Breast epithelium (tissue), 3 donors: ENCODE measurements around the gene ZNF367.

ENCODE experiments used
- CTCF ChIP-seq, 3 donors: fragments of 450-650 bp; IDR thresholded peaks; one replicate each; pipeline ENCODE4 v1.5.1; 2016 to 2017; ENCODE audit warnings: antibody characterized with exemption in 3 of 3, mild to moderate bottlenecking in 3 of 3, moderate library complexity in 3 of 3
- POLR2A ChIP-seq: fragments of 450-650 bp; IDR thresholded peaks from one replicate; pipeline ENCODE4 v1.6.1; 2016; ENCODE audit warnings: antibody characterized with exemption, mild to moderate bottlenecking, moderate library complexity

GRCh38 chr9:96350866-96351265, 67.3 kb downstream of the ZNF367 start:
- TF ChIP-seq CTCF (IDR thresholded peaks at IDR 0.05): no peak
- TF ChIP-seq POLR2A: no peak
